Measurements from ENCODE around the gene PLAAT4.

Gene PLAAT4

DNA sequence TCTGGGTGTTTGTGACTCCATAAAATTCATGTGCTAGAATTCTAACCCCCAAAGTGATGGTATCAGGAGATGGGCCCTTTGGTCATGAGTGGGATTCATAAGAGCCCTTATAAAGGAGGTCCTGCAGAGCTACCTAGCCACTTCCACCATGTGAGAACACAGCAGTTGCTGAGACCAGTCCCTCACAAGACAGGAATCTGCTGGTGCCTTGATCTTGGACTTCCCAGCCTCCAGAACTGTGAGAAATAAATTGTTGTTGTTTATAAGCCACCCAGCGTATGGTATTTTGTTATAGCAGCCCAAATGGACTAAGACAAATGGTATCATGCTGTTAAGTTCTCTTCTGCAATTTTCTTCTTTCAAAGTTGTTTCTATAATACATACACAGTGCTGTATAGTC lies 44.2 kb upstream of the PLAAT4 start:
- Histone ChIP-seq H3K79me2 (ENCODE audit: insufficient read depth, low read length) (no peaks in the 10 kb centered on the region), H3K36me3 (ENCODE audit: insufficient read depth, low read length) (no peaks in the 10 kb centered on the region), H2AFZ (ENCODE audit: low read length) (no peak overlapping the region), H3K4me3 (ENCODE audit: low read length, poor library complexity, severe bottlenecking) (no peak overlapping the region), H3K9me3 (ENCODE audit: insufficient read depth, low read depth, low read length) (no peaks in the 10 kb centered on the region), H3K4me1 (ENCODE audit: insufficient read depth, low read length, poor library complexity, severe bottlenecking) (no peaks in the 10 kb centered on the region), H3K4me2 (ENCODE audit: low read depth, low read length, poor library complexity, severe bottlenecking) (no peak overlapping the region), H4K20me1 (ENCODE audit: insufficient read depth, low read length, poor library complexity, severe bottlenecking) (no peaks in the 10 kb centered on the region), H3K9me2 (replicated peaks; ENCODE audit: low read depth, low read length) (no peaks in the 10 kb centered on the region), H3K27me3 (ENCODE audit: insufficient read depth, low read length, poor library complexity, severe bottlenecking) (no peaks in the 10 kb centered on the region), H3K9ac (ENCODE audit: low read depth, low read length, poor library complexity, severe bottlenecking) (no peak overlapping the region), H3F3A (ENCODE audit: low read depth) (no peaks in the 10 kb centered on the region)
- TF ChIP-seq CTCF (conservative IDR thresholded peaks at IDR 0.05; ENCODE audit: low read length): no peak
- no peak for TF ChIP-seq EZH2phosphoT487 (IDR thresholded peaks at IDR 0.05; ENCODE audit: borderline replicate concordance)

DNA sequence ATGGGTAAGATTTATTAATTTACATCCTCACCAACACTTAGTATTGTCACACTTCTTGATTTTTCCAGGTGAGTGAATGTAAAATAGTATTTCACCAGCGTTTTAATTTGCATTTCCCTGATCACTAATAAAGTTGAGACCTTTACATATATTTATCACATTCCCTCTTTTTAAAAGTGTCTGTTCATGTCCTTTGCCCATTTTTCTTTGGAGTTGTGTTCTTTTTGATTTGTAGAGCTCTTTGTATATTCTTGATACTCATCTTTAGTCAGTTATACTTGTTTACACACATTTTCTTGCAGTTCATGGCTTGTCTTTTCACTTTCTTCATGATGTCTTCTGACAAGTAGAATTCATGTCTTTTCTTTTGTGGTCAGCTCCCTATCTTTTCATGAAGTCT lies 43.5 kb upstream of the PLAAT4 start:
- Histone ChIP-seq H3K36me3 (ENCODE audit: insufficient read depth, low read length) (no peaks in the 10 kb centered on the region), H4K20me1 (ENCODE audit: insufficient read depth, low read length, poor library complexity, severe bottlenecking) (no peaks in the 10 kb centered on the region), H3K9me2 (replicated peaks; ENCODE audit: low read depth, low read length) (no peaks in the 10 kb centered on the region), H3K9ac (ENCODE audit: low read depth, low read length, poor library complexity, severe bottlenecking) (no peak overlapping the region), H3F3A (ENCODE audit: low read depth) (no peaks in the 10 kb centered on the region), H3K4me2 (ENCODE audit: low read depth, low read length, poor library complexity, severe bottlenecking) (no peak overlapping the region), H3K4me1 (ENCODE audit: insufficient read depth, low read length, poor library complexity, severe bottlenecking) (no peaks in the 10 kb centered on the region), H2AFZ (ENCODE audit: low read length) (no peak overlapping the region), H3K9me3 (ENCODE audit: insufficient read depth, low read depth, low read length) (no peaks in the 10 kb centered on the region), H3K27me3 (ENCODE audit: insufficient read depth, low read length, poor library complexity, severe bottlenecking) (no peaks in the 10 kb centered on the region), H3K4me3 (ENCODE audit: low read length, poor library complexity, severe bottlenecking) (no peak overlapping the region), H3K79me2 (ENCODE audit: insufficient read depth, low read length) (no peaks in the 10 kb centered on the region)
- no peak for TF ChIP-seq EZH2phosphoT487 (IDR thresholded peaks at IDR 0.05; ENCODE audit: borderline replicate concordance)
- no peak for TF ChIP-seq CTCF (conservative IDR thresholded peaks at IDR 0.05; ENCODE audit: low read length)

- Histone ChIP-seq H3K4me2 (ENCODE audit: low read depth, low read length, poor library complexity, severe bottlenecking) (no peak overlapping the region), H3K27me3 (ENCODE audit: insufficient read depth, low read length, poor library complexity, severe bottlenecking) (no peaks in the 10 kb centered on the region), H2AFZ (ENCODE audit: low read length) (no peak overlapping the region), H3K9ac (ENCODE audit: low read depth, low read length, poor library complexity, severe bottlenecking) (no peak overlapping the region), H3K36me3 (ENCODE audit: insufficient read depth, low read length) (no peaks in the 10 kb centered on the region), H3K79me2 (ENCODE audit: insufficient read depth, low read length) (no peaks in the 10 kb centered on the region), H3F3A (ENCODE audit: low read depth) (no peaks in the 10 kb centered on the region), H3K4me1 (ENCODE audit: insufficient read depth, low read length, poor library complexity, severe bottlenecking) (no peaks in the 10 kb centered on the region), H3K9me2 (replicated peaks; ENCODE audit: low read depth, low read length) (no peaks in the 10 kb centered on the region), H4K20me1 (ENCODE audit: insufficient read depth, low read length, poor library complexity, severe bottlenecking) (no peaks in the 10 kb centered on the region), H3K9me3 (ENCODE audit: insufficient read depth, low read depth, low read length) (no peaks in the 10 kb centered on the region; the same call in 1 of the 2 replicates), H3K4me3 (ENCODE audit: low read length, poor library complexity, severe bottlenecking) (no peak overlapping the region)
- TF ChIP-seq CTCF (conservative IDR thresholded peaks at IDR 0.05; ENCODE audit: low read length): no peak
- no peak for TF ChIP-seq EZH2phosphoT487 (IDR thresholded peaks at IDR 0.05; ENCODE audit: borderline replicate concordance)
Observed at GRCh38 chr11:63494975-63495374, 41.6 kb upstream of the PLAAT4 start.
